Fibroblast of skin of right quadriceps (primary cell): ENCODE results near the gene LRRC15.

Experiments used
- DNase-seq: peaks from one replicate; pipeline ENCODE4 v3.0.0-alpha.2; 2013

The LRRC15 gene

GRCh38 chr3:194314388-194315068 lies 55.0 kb downstream of the LRRC15 start:
- DNase-seq: no peak

- DNase-seq: peak; percentile 37
These were observed 55.8 kb downstream of the LRRC15 start for GRCh38 chr3:194313560-194314387.

- peak; percentile 92 for DNase-seq
These were observed 56.7 kb downstream of the LRRC15 start for GRCh38 chr3:194312743-194313281.

- no peak for DNase-seq
These were observed 57.3 kb downstream of the LRRC15 start for GRCh38 chr3:194312186-194312742.

- DNase-seq: no peak
These were observed 58.5 kb downstream of the LRRC15 start for GRCh38 chr3:194311000-194311399.

GRCh38 chr3:194310060-194310835 lies 59.3 kb downstream of the LRRC15 start:
- DNase-seq: no peak

- peak; percentile 49 for DNase-seq
These were observed 60.7 kb downstream of the LRRC15 start for GRCh38 chr3:194308601-194309449.

GRCh38 chr3:194307849-194308248 lies 61.7 kb downstream of the LRRC15 start:
- no peak for DNase-seq

- DNase-seq: no peak
These were observed 62.5 kb downstream of the LRRC15 start for GRCh38 chr3:194306771-194307640.

GRCh38 chr3:194306109-194306686 lies 63.3 kb downstream of the LRRC15 start:
- DNase-seq: no peak

- no peak for DNase-seq
These were observed 64.0 kb downstream of the LRRC15 start for GRCh38 chr3:194305356-194306108.
